ENCODE data around the gene PIK3CD. TPM values are rescaled to one million over a fixed set of nuclear protein-coding genes. Genes with fewer than 3 reads are reported as not detected.

PIK3CD gene
- total and polyA plus RNA-seq, 10 of the 15 experiments (the other 5 are each of a cell fraction or from before 2014, with no cell fraction given) = 7.0 to 101 (median 51.1) TPM

- intact Hi-C loops (cut with micrococcal nuclease; ENCODE audit: unreplicated experiment) = no loop called here
- H3K4me2 ChIP-seq (ENCODE audit: control insufficient read depth, insufficient read depth) = no peak overlapping the region
- ChIA-PET SMC1A (ENCODE audit: uncharacterized antibody, unreplicated experiment) (no interaction called here), RAD21 (ENCODE audit: unreplicated experiment) (interaction anchor here (0.6 kb wide), 1 partner anchor 56 kb away, joined by 5 read pairs; no protein-coding TSS in a partner anchor), POLR2A (interaction anchor here (0.8 kb wide), 1 partner anchor 23 kb away, joined by 3 read pairs; no protein-coding TSS in a partner anchor), CTCF (no interaction called here)
- no peaks in the 10 kb centered on the region for H3K27me3 ChIP-seq (replicated peaks in 1 of 2; ENCODE audit: control insufficient read depth in 2 of 2, insufficient read depth in 2 of 2, low read length in 1 of 2)
- FAIRE-seq (no peak), DNase-seq (ENCODE audit: low read depth, low spot score) (no peak), ATAC-seq (no peak)
- no peak overlapping the region for H2AFZ ChIP-seq (ENCODE audit: control insufficient read depth, low read depth, low read length)
- no peaks in the 10 kb centered on the region for H3K4me1 ChIP-seq (ENCODE audit: control insufficient read depth, insufficient read depth, low read length)
- H3K9ac ChIP-seq (ENCODE audit: control insufficient read depth, insufficient read depth, low read length) = no peak overlapping the region
- BruUV-seq (replicated peaks) = no TSS peak
- no peaks in the 10 kb centered on the region for H4K20me1 ChIP-seq (ENCODE audit: control insufficient read depth, insufficient read depth)
- H3K9me3 ChIP-seq (replicated peaks; ENCODE audit: control insufficient read depth, insufficient read depth, low read length) = no peaks in the 10 kb centered on the region
- H3K79me2 ChIP-seq (ENCODE audit: control insufficient read depth, insufficient read depth, low read length) = no peaks in the 10 kb centered on the region
- peaks cover 3 to 15% of the 10 kb centered on the region in 2 experiments for H3K36me3 ChIP-seq (ENCODE audit: control insufficient read depth in 2 of 2, insufficient read depth in 2 of 2, low read length in 1 of 2)
- H3K27ac ChIP-seq (ENCODE audit: control insufficient read depth, insufficient read depth) = no peak overlapping the region
- no peak overlapping the region for H3K4me3 ChIP-seq
- in situ Hi-C loops (cut with MboI) = no loop called here
- WGBS (ENCODE audit: insufficient coverage, insufficient replicate concordance, low lambda C conversion rate, missing lambda C conversion rate) = 87% methylated on average over 10 of the region's 10 CpGs
- TF ChIP-seq POLR2A (IDR thresholded peaks at IDR 0.05; ENCODE audit: low read depth, low read length) = no peak
- no peak for TF ChIP-seq CTCF (IDR thresholded peaks at IDR 0.05 in 2 of 3, conservative IDR thresholded peaks at IDR 0.05 in 1 of 3; ENCODE audit: control insufficient read depth in 2 of 3, extremely low read depth in 1 of 3, insufficient read depth in 1 of 3, low read depth in 3 of 3, low read length in 3 of 3)
- TF ChIP-seq NFYA (IDR thresholded peaks at IDR 0.05; ENCODE audit: borderline replicate concordance, low read depth, low read length) = no peak
- no peak for TF ChIP-seq MAX (IDR thresholded peaks at IDR 0.05; ENCODE audit: low read depth, low read length)
- TF ChIP-seq PAX5 (IDR thresholded peaks at IDR 0.05; ENCODE audit: borderline replicate concordance, low read depth, low read length) = no peak
- TF ChIP-seq ZBTB4 (CRISPR knock-in tag; IDR thresholded peaks at IDR 0.05) = no peak
- no peak for TF ChIP-seq STAT1 (conservative IDR thresholded peaks at IDR 0.05)
- TF ChIP-seq STAT3 (IDR thresholded peaks at IDR 0.05; ENCODE audit: low read depth, low read length) = no peak
- no peak for TF ChIP-seq SMARCA5 (IDR thresholded peaks at IDR 0.05)
- no peak for TF ChIP-seq EP300 (IDR thresholded peaks at IDR 0.05; ENCODE audit: borderline replicate concordance in 1 of 2, control insufficient read depth in 1 of 2, low read depth in 2 of 2, low read length in 2 of 2)
- TF ChIP-seq CEBPB (IDR thresholded peaks at IDR 0.05; ENCODE audit: borderline replicate concordance in 1 of 2, low read depth in 2 of 2, low read length in 2 of 2) = no peak
- no peak for TF ChIP-seq BCL3 (IDR thresholded peaks at IDR 0.05; ENCODE audit: borderline replicate concordance, insufficient read depth, low read depth, low read length, poor library complexity, severe bottlenecking)
- TF ChIP-seq DPF2 (IDR thresholded peaks at IDR 0.05) = no peak
- no peak for TF ChIP-seq MXI1 (IDR thresholded peaks at IDR 0.05; ENCODE audit: low read depth, low read length)
These were observed 104.0 kb downstream of the PIK3CD start for GRCh38 chr1:9755441-9755995.
